Activated CD8-positive, alpha-beta memory T cell treated with anti-CD3 and anti-CD28 coated beads, Interleukin-2, amount 50 U/mL, for 1 hour (primary cell): ENCODE measurements around the gene IER3IP1.
A peak's percentile ranks its signal among the peaks of the same experiment; 100 is the strongest.
"Not testable (repeated sequence)": the region's sequence is repeated elsewhere in the genome, so short reads cannot be mapped to it uniquely, and the experiment has no call there.

Experiments
- DNase-seq: peaks from one replicate; pipeline ENCODE4 v3.0.0-alpha.2; 2020; ENCODE audit errors: extremely low read depth

IER3IP1 gene

GRCh38 chr18:47160256-47160655 is 15.9 kb downstream of the IER3IP1 start:
- DNase-seq: no peak

GRCh38 chr18:47158404-47158803 is 17.8 kb downstream of the IER3IP1 start:
- not testable (repeated sequence) for DNase-seq

- DNase-seq: no peak
These were observed 24.7 kb downstream of the IER3IP1 start for GRCh38 chr18:47151439-47151838.

DNA sequence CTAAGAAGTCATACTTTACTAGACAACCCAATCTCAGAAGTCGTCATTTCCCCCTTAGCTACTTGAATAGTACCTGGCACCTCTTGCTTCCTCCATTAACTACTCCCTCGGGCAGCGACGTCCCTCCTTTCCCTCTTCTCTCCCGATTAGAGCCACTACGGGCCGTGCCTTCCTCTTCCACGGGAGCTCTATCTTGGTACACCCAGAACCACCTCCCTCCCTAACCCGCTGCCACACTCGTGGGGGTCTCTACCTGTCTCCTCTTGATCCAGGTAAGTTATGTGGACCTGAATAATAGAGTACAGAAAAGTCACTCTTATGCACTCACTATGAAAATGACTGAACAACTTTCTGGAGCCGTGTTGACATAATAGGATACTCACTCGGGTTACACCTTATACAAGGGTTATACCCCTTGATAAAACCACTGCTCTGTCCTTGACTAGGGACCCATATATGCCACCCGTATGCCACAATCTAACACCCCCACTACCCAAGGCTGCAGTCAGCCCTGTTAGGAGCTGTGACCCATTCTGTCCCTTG is 25.3 kb downstream of the IER3IP1 start:
- no peak for DNase-seq

GRCh38 chr18:47150029-47150823 is 25.9 kb downstream of the IER3IP1 start, which contains the start of gene HDHD2:
TSS of gene HDHD2 (minus strand) at chr18:47150500. CDS start at chr18:47136439, 14,061 bp downstream.
- DNase-seq: peak; percentile 20

- DNase-seq: no peak
These were observed 26.6 kb downstream of the IER3IP1 start for GRCh38 chr18:47149457-47150028.

- no peak for DNase-seq
These were observed 30.0 kb downstream of the IER3IP1 start for GRCh38 chr18:47146206-47146605.

DNA sequence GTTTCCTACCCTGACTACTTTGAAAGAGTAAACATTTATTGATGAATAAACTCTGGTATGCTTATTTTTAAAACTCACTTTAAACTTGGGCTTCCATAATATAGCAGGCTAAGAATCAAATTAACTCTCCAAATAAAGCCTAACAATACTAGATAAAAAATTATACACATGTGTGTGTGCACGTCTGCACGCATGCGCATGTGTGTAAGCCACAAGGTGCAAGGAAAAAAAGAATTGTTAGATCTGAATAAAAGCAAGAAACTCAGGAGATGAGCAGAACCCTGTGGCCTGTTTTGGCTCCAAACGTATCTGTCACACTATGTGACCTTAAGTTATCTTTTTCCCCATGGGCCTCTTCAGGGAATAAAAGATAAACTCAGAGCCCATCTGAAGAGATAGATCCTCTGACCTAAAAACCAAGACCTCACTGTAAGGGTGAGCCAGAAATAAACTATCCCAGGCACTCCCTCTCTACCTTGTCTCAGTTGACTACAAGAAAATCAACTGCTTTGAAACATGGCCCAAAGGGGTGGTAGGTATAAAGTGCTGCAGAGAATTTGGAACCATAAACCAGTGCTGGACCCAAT is 32.2 kb downstream of the IER3IP1 start:
- no peak for DNase-seq

- DNase-seq: no peak
These were observed 33.0 kb downstream of the IER3IP1 start for GRCh38 chr18:47143153-47143552.

GRCh38 chr18:47141289-47141688 is 34.9 kb downstream of the IER3IP1 start:
- DNase-seq: no peak

DNA sequence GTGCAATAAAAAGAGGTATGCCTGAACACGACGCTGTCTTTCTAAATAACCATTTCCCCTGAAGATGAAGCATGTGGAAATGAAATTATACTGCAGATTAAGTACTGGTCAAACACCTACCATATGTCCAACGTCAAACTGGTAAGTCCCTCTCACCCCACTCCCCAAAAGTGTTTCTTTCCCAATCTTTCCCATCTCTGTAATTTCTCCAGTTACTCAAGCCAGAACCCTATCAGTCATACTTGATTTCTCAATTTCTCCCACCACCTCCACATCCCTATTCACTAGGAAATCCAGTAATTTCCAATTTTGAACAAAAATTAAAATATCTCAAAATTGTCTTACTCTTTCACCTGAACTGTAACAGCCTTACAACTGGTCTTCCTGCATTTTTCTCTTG is 55.0 kb downstream of the IER3IP1 start:
- DNase-seq: no peak

- no peak for DNase-seq
These were observed 55.7 kb downstream of the IER3IP1 start for GRCh38 chr18:47120428-47120827.

DNA sequence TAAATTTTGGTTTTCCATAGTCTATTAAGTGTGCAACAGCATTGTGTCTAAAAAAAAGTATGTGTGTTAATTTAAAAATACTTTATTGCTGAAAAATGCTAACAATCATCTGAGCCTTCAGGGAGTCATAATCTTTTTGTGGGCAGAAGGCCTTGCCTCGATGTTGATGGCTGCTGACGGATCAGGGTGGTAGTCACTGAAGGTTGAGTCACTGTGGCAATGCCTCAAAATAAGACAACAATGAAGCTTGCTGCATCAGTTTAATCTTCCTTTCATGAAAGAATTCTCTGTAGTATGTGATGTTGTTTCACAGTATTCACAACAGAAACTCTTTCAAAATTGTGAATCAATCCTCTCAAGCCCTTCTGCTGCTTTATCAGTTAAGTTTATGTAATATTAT is 57.2 kb downstream of the IER3IP1 start:
- no peak for DNase-seq

DNA sequence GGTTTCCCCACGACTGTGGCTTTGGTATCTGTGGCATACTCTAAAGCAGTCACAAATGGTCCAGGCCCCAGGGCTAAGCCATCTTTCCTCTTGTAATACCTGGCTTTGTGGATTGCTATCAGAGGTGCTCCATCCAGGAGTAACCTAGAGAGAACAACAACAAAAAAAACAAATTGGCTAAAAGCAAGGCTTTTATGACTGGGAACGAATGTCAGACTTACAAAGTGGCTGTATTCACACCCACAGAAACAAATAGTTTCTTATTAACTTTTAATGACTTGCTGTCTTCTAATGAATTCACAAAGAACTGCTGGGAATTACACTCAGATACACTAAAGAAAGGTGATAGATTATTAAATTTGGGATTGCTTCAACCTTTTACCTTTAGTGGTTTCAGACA is 61.0 kb downstream of the IER3IP1 start:
- DNase-seq: no peak

DNA sequence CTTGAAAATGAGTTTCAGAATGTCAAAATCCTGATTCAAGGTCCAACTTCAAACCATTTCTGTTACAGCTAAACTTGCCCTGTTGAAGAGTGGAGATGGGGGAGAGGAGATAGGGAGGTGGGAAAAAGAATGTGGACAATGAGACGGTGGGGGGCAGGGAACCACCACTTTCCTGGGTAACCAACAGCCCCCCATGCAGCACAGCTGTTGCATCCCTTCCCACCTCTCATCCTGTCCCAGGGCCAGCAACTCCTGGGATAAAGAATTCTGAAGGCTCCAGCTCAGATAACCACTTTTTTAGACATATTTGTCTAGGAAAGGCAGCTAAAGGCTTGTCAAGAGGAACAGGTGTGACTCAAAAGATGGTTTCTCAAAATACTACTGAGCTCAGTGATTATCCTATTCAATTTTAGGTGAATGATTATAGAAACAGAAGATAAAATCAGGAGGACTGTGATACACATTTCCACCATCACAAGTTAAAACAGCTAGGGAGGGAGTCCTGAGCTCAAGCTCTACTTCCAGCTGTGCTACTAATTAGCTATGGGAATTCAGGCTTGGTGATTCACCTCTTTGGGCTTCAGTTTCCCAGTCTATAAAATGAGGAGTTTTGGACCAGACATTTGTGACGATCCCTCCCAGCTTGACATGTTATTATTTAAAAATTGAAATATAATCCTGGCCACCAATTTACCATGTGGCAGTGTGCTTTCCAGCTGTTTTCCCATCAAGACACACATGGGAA is 62.2 kb downstream of the IER3IP1 start:
- DNase-seq: no peak

- no peak for DNase-seq
These were observed 65.5 kb downstream of the IER3IP1 start for GRCh38 chr18:47110492-47111274.

DNA sequence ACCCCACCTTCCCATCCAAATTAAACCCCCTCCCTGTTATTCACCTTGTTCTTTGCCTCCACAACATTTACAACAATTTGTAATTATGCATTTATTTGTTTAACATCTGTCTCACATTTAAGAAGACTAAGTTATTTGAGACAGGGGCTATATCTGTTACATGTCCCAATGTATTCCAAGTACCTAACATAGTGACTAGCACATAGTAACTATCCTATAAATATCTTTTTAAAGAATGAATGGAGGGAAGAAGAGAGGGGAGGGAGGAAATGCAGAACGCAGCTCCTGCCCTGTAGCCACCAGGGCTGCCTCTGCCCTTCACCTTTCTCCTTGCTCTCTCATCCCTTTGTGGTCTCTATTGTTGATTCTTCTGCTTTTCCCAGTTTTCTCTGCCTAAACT is 66.4 kb downstream of the IER3IP1 start:
- DNase-seq: no peak

DNA sequence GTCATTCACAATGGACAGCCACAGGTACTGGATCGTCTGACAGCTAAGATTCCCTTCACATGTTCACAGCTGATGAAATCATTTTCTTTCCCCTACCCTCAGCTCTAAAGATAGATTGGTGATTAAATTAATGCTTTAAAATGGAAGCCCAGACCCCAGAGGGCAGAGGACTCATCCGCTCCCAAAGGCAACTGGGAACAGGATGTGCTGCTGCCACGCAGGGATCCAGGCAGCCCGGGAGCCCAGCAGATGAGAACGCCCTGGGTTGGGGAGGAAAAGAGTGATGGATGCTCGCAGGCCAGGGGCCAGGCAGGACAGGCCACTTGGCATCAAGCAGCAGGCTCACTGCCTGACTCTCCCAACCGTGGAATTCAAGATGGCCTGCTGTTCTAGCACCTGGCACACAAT is 67.2 kb downstream of the IER3IP1 start:
- no peak for DNase-seq

- DNase-seq: no peak
These were observed 67.8 kb downstream of the IER3IP1 start for GRCh38 chr18:47108373-47108772.
